MM.1S (cell line): Measurements from ENCODE around the gene GDF7.
A peak's percentile ranks its signal among the peaks of the same experiment; 100 is the strongest.

ENCODE experiments used
- DNase-seq: peaks from one replicate; pipeline ENCODE4 v3.0.0-alpha.2; 2015
- H2AFZ ChIP-seq: fragments of 300-600 bp; sonication (generic); 2 replicates; pipeline ENCODE4 v1.6.0; 2016; ENCODE audit warnings: antibody characterized with exemption, low read length
- H3F3A ChIP-seq: fragments of 300-600 bp; sonication (generic); 2 replicates; pipeline ENCODE4 v1.6.1; 2016; ENCODE audit warnings: mild to moderate bottlenecking, antibody characterized with exemption, low read length, moderate library complexity, mixed read lengths; ENCODE audit not compliant: insufficient read depth
- H3K27ac ChIP-seq: fragments of 300-600 bp; sonication (generic); 2 replicates; pipeline ENCODE4 v1.5.1; 2016; ENCODE audit warnings: mild to moderate bottlenecking, low read length
- H3K27me3 ChIP-seq: fragments of 300-600 bp; sonication (generic); replicated peaks from 2 replicates; pipeline ENCODE4 v1.6.0; 2016; ENCODE audit warnings: low read length; ENCODE audit not compliant: insufficient read depth
- H3K36me3 ChIP-seq: fragments of 300-600 bp; sonication (generic); replicated peaks from 2 replicates; pipeline ENCODE4 v1.6.1; 2016; ENCODE audit warnings: mild to moderate bottlenecking, low read length, mixed read lengths; ENCODE audit not compliant: insufficient read depth
- H3K4me1 ChIP-seq: fragments of 300-600 bp; sonication (generic); 2 replicates; pipeline ENCODE4 v1.6.1; 2016; ENCODE audit warnings: low read length, mixed read lengths
- H3K4me2 ChIP-seq: fragments of 300-600 bp; sonication (generic); 2 replicates; pipeline ENCODE4 v1.6.0; 2016; ENCODE audit warnings: low read depth, low read length
- H3K4me3 ChIP-seq: fragments of 300-600 bp; sonication (generic); 2 replicates; pipeline ENCODE4 v1.5.1; 2016; ENCODE audit warnings: low read length, mixed read lengths
- H3K79me2 ChIP-seq: fragments of 300-600 bp; sonication (generic); 2 replicates; pipeline ENCODE4 v1.6.1; 2016; ENCODE audit warnings: mixed run types, low read length, mixed read lengths
- H3K9ac ChIP-seq: fragments of 300-600 bp; sonication (generic); 2 replicates; pipeline ENCODE4 v1.6.1; 2016; ENCODE audit warnings: low read length, mixed read lengths
- H3K9me2 ChIP-seq: fragments of 300-600 bp; sonication (generic); replicated peaks from 2 replicates; pipeline ENCODE4 v1.6.1; 2016; ENCODE audit warnings: mild to moderate bottlenecking, low read length, mixed read lengths; ENCODE audit not compliant: insufficient read depth
- H3K9me3 ChIP-seq: fragments of 300-600 bp; sonication (generic); replicated peaks from 2 replicates; pipeline ENCODE4 v1.6.1; 2016; ENCODE audit warnings: mild to moderate bottlenecking, low read length, mixed read lengths; ENCODE audit not compliant: insufficient read depth
- H4K20me1 ChIP-seq: fragments of 300-600 bp; sonication (generic); 2 replicates; pipeline ENCODE4 v1.6.1; 2016; ENCODE audit warnings: mild to moderate bottlenecking, low read length, moderate library complexity, mixed read lengths; ENCODE audit not compliant: insufficient read depth
- CTCF ChIP-seq: fragments of 300-600 bp; sonication (generic); IDR thresholded peaks from 2 replicates; pipeline ENCODE4 v1.5.1; 2016; ENCODE audit warnings: antibody characterized with exemption, low read length, mixed read lengths
- EZH2 ChIP-seq: fragments of 300-600 bp; sonication (generic); optimal IDR thresholded peaks from 2 replicates; pipeline ENCODE3; 2017; ENCODE audit warnings: low read depth, mild to moderate bottlenecking, antibody characterized with exemption, low read length, mixed read lengths
- EZH2phosphoT487 ChIP-seq: fragments of 300-600 bp; sonication (generic); IDR thresholded peaks from 2 replicates; pipeline ENCODE4 v1.6.1; 2018; ENCODE audit warnings: antibody characterized with exemption, low read length

The GDF7 gene

GRCh38 chr2:20696366-20696765, 29.4 kb downstream of the GDF7 start:
- Histone ChIP-seq H4K20me1 (no peaks in the 10 kb centered on the region), H3K9ac (no peak overlapping the region), H2AFZ (no peak overlapping the region), H3K9me3 (no peaks in the 10 kb centered on the region), H3K4me2 (no peak overlapping the region), H3K9me2 (no peaks in the 10 kb centered on the region), H3K4me1 (peaks cover 13% of the 10 kb centered on the region), H3K4me3 (no peak overlapping the region), H3K36me3 (no peaks in the 10 kb centered on the region), H3K27me3 (no peaks in the 10 kb centered on the region), H3F3A (no peaks in the 10 kb centered on the region), H3K79me2 (no peaks in the 10 kb centered on the region), H3K27ac (no peak overlapping the region)
- TF ChIP-seq EZH2, result no peak
- no peak for TF ChIP-seq EZH2phosphoT487
- TF ChIP-seq CTCF, result no peak
- no peak for DNase-seq

- Histone ChIP-seq H3K4me1 (peaks cover 13% of the 10 kb centered on the region), H3K9me2 (no peaks in the 10 kb centered on the region), H3K9ac (no peak overlapping the region), H2AFZ (no peak overlapping the region), H3K9me3 (no peaks in the 10 kb centered on the region), H3K4me2 (no peak overlapping the region), H3K4me3 (no peak overlapping the region), H3K79me2 (no peaks in the 10 kb centered on the region), H4K20me1 (no peaks in the 10 kb centered on the region), H3K36me3 (no peaks in the 10 kb centered on the region), H3F3A (no peaks in the 10 kb centered on the region), H3K27ac (no peak overlapping the region), H3K27me3 (no peaks in the 10 kb centered on the region)
- TF ChIP-seq EZH2, result no peak
- TF ChIP-seq CTCF, result no peak
- TF ChIP-seq EZH2phosphoT487, result no peak
- no peak for DNase-seq
Measured at GRCh38 chr2:20697322-20697934, 30.5 kb downstream of the GDF7 start.

GRCh38 chr2:20698916-20699613, 32.1 kb downstream of the GDF7 start:
- Histone ChIP-seq H3K9me3 (no peaks in the 10 kb centered on the region), H3K27ac (peak overlapping the region; percentile 15; the same call in 1 of the 2 replicates), H3K4me2 (peak overlapping the region; percentile 23), H3K4me1 (peaks cover 13% of the 10 kb centered on the region), H4K20me1 (no peaks in the 10 kb centered on the region), H3K27me3 (no peaks in the 10 kb centered on the region), H3K9ac (no peak overlapping the region), H2AFZ (no peak overlapping the region), H3K4me3 (peak overlapping the region; percentile 35), H3K79me2 (no peaks in the 10 kb centered on the region), H3F3A (no peaks in the 10 kb centered on the region), H3K36me3 (no peaks in the 10 kb centered on the region), H3K9me2 (no peaks in the 10 kb centered on the region)
- DNase-seq, result peak; percentile 15
- TF ChIP-seq EZH2phosphoT487 (no peak), EZH2 (no peak), CTCF (no peak)
